Embryonic facial prominence (tissue), 1 donor: ENCODE measurements around the gene APOL3.
A peak's percentile ranks its signal among the peaks of the same experiment; 100 is the strongest.
"Not testable (repeated sequence)": the region's sequence is repeated elsewhere in the genome, so short reads cannot be mapped to it uniquely, and the experiment has no call there.

Experiments used
- DNase-seq: peaks from one replicate; pipeline ENCODE4 v3.0.0-alpha.2; 2016; ENCODE audit errors: extremely low spot score

Gene APOL3

GRCh38 chr22:36134182-36134581 is 26.4 kb downstream of the APOL3 start:
- DNase-seq, result no peak

- no peak for DNase-seq
Observed at GRCh38 chr22:36131907-36132306, 28.6 kb downstream of the APOL3 start.

GRCh38 chr22:36129486-36130388 is 30.8 kb downstream of the APOL3 start:
- no peak for DNase-seq

GRCh38 chr22:36129071-36129470 is 31.5 kb downstream of the APOL3 start:
- no peak for DNase-seq

- no peak for DNase-seq
Observed at GRCh38 chr22:36125994-36126531, 34.5 kb downstream of the APOL3 start.

GRCh38 chr22:36125434-36125833 is 35.1 kb downstream of the APOL3 start:
- DNase-seq, result no peak

GRCh38 chr22:36124666-36125065 is 35.9 kb downstream of the APOL3 start:
- DNase-seq, result no peak

- peak; percentile 91 for DNase-seq
Observed at GRCh38 chr22:36123673-36124630, 36.6 kb downstream of the APOL3 start.

- not testable (repeated sequence) for DNase-seq
Observed at GRCh38 chr22:36120621-36121351, 39.8 kb downstream of the APOL3 start.

- no peak for DNase-seq
Observed at GRCh38 chr22:36117053-36117554, 43.5 kb downstream of the APOL3 start.

GRCh38 chr22:36116127-36116526 is 44.4 kb downstream of the APOL3 start:
- no peak for DNase-seq

- no peak for DNase-seq
Observed at GRCh38 chr22:36113121-36113520, 47.4 kb downstream of the APOL3 start.

GRCh38 chr22:36111316-36111715 is 49.2 kb downstream of the APOL3 start:
- DNase-seq, result no peak

GRCh38 chr22:36110306-36110881 is 50.2 kb downstream of the APOL3 start:
- DNase-seq, result no peak

GRCh38 chr22:36107436-36107835 is 53.1 kb downstream of the APOL3 start:
- DNase-seq, result no peak

GRCh38 chr22:36106910-36107309 is 53.6 kb downstream of the APOL3 start:
- DNase-seq, result no peak

GRCh38 chr22:36104988-36105387 is 55.6 kb downstream of the APOL3 start:
- no peak for DNase-seq

- no peak for DNase-seq
Observed at GRCh38 chr22:36104435-36104834, 56.1 kb downstream of the APOL3 start.

- DNase-seq, result no peak
Observed at GRCh38 chr22:36103891-36104290, 56.7 kb downstream of the APOL3 start.

- DNase-seq, result no peak
Observed at GRCh38 chr22:36102995-36103394, 57.6 kb downstream of the APOL3 start.

GRCh38 chr22:36101756-36102155 is 58.8 kb downstream of the APOL3 start:
- no peak for DNase-seq
